ENCODE measurements around the gene CDH9.

- no peak for TF ChIP-seq MYC (IDR thresholded peaks at IDR 0.05; ENCODE audit: low read depth, low read length)
- no peak for TF ChIP-seq MYC (CRISPR knock-in tag; IDR thresholded peaks at IDR 0.05; ENCODE audit: borderline replicate concordance, low read depth)
- TF ChIP-seq NCOR1 (IDR thresholded peaks at IDR 0.05), result no peak
- TF ChIP-seq FOSL1 (tag; conservative IDR thresholded peaks at IDR 0.05), result no peak
- TF ChIP-seq TBL1XR1 (IDR thresholded peaks at IDR 0.05; ENCODE audit: low read length in 2 of 2), result no peak
- no peak for TF ChIP-seq XRCC5 (IDR thresholded peaks at IDR 0.05; ENCODE audit: low read depth, low read length)
- no peak for TF ChIP-seq ATF2 (CRISPR knock-in tag; IDR thresholded peaks at IDR 0.05)
- TF ChIP-seq POU5F1 (IDR thresholded peaks at IDR 0.05; ENCODE audit: borderline replicate concordance, low read depth, low read length, partially characterized antibody), result no peak
Measured at GRCh38 chr5:27034565-27034964, 3.8 kb downstream of the CDH9 start.
